ENCODE results near the gene BLOC1S1. TPM values are rescaled to one million over a fixed set of nuclear protein-coding genes. Genes with fewer than 3 reads are reported as not detected.

Gene BLOC1S1
- total and polyA plus RNA-seq, 12 donors: 180 to 1,005 (median 227) TPM

DNA sequence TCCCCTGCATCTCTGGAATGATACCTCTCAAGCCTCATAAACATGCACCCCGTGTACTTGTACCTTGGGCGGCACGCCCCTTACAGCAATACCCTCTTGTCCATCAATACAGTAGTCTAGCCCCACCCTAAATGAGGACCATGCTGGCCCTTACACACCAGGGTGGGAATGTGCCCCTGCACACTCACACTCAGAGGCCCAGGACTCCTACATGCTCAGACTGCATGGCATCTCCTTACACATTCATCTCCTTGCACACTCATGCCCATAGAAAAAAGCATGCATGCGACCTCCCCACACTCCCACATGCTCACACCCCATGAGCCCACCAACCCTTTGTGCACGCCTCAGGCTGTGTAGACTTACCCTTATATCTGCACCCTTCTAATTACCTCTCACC is 30.2 kb upstream of the BLOC1S1 start:
- Histone ChIP-seq H3K27ac (no peak overlapping the region), H3K4me3 (no peak overlapping the region), H3K36me3 (replicated peaks in 1 of 2) (no peaks in the 10 kb centered on the region), H3K9me3 (replicated peaks in 1 of 3) (no peaks in the 10 kb centered on the region), H3K27me3 (no peaks in the 10 kb centered on the region), H3K4me1 (replicated peaks in 1 of 2) (peaks cover 9 to 12% of the 10 kb centered on the region in 2 donors)
- DNase-seq: peak in 1 of 7 donors; percentile 1
- 85 to 96% (median 92%) methylated on average over 5 of the region's 5 CpGs for WGBS, 4 donors
- no peak for TF ChIP-seq POLR2A (IDR thresholded peaks at IDR 0.05)
- TF ChIP-seq, protein P1, sequence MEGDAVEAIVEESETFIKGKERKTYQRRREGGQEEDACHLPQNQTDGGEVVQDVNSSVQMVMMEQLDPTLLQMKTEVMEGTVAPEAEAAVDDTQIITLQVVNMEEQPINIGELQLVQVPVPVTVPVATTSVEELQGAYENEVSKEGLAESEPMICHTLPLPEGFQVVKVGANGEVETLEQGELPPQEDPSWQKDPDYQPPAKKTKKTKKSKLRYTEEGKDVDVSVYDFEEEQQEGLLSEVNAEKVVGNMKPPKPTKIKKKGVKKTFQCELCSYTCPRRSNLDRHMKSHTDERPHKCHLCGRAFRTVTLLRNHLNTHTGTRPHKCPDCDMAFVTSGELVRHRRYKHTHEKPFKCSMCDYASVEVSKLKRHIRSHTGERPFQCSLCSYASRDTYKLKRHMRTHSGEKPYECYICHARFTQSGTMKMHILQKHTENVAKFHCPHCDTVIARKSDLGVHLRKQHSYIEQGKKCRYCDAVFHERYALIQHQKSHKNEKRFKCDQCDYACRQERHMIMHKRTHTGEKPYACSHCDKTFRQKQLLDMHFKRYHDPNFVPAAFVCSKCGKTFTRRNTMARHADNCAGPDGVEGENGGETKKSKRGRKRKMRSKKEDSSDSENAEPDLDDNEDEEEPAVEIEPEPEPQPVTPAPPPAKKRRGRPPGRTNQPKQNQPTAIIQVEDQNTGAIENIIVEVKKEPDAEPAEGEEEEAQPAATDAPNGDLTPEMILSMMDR (IDR thresholded peaks at IDR 0.05): no peak
- intact Hi-C loops (cut with DNase I): no loop called here

DNA sequence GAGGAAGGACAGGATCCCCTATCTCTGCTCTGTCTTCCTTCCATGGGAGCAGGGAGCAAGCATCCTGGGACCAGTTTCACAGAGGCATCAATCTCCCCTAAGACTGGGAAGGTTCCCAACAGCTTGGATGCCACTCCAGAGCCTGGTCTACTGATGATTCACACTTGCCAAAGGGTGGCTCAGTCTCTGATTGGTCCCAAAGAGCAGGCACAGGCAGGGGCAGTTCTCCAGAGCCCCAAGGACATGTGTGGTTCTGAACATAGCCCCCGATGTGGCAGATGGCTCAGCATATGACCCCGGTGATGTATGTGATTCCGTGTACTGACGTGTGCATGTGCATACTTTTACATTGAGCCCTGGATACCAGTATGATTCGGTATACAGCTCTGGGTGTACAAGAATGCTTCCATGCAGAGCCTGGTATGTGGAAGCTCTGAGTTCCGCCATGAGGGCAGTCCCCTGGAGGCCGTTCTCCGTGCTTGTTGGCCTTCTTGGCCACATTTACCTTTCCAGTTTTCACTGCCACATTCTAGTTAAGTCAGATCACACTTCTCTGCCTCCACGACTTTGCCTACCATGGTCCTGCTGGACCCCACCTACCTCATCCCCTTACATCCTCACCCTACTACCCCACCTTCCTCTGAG is 29.4 kb upstream of the BLOC1S1 start:
- TF ChIP-seq, protein P1 (IDR thresholded peaks at IDR 0.05): no peak
- no peak for TF ChIP-seq POLR2A (IDR thresholded peaks at IDR 0.05)
- no peaks in the 10 kb centered on the region for H3K36me3 ChIP-seq (replicated peaks in 1 of 2)
- no peaks in the 10 kb centered on the region for H3K9me3 ChIP-seq (replicated peaks in 1 of 3)
- WGBS, 4 donors: 86 to 93% (median 89%) methylated on average over 7 to 9 of the region's 9 CpGs
- no peaks in the 10 kb centered on the region for H3K27me3 ChIP-seq
- intact Hi-C loops (cut with DNase I): no loop called here
- DNase-seq: peak in 1 of 7 donors; percentile 45
- H3K4me1 ChIP-seq (replicated peaks in 1 of 2): peaks cover 4 to 6% of the 10 kb centered on the region in 2 donors
- no peak overlapping the region for H3K4me3 ChIP-seq
- H3K27ac ChIP-seq: no peak overlapping the region

DNA sequence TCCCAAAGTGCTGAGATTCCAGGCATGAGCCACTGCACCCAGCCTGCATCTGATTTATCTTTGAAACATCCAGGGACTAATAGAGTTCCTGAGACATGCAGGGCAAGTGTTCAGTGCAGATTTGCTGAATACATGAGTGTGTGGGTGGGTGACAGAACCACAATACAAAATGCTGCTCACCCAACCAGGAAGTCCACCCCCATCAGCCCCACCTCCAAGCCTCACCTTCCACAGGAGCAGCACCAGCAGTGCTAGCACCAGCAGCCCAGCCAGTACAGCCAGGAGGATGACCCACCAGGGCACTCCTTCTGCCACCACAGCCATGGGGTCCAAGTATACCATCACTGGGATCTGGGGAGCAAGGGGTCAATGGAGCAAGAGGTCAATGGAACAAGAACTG is 28.1 kb upstream of the BLOC1S1 start:
- peak in 1 of 7 donors; percentile 2 for DNase-seq
- TF ChIP-seq POLR2A (IDR thresholded peaks at IDR 0.05): no peak
- TF ChIP-seq, protein P1 (IDR thresholded peaks at IDR 0.05): no peak
- no peak overlapping the region for H3K27ac ChIP-seq

DNA sequence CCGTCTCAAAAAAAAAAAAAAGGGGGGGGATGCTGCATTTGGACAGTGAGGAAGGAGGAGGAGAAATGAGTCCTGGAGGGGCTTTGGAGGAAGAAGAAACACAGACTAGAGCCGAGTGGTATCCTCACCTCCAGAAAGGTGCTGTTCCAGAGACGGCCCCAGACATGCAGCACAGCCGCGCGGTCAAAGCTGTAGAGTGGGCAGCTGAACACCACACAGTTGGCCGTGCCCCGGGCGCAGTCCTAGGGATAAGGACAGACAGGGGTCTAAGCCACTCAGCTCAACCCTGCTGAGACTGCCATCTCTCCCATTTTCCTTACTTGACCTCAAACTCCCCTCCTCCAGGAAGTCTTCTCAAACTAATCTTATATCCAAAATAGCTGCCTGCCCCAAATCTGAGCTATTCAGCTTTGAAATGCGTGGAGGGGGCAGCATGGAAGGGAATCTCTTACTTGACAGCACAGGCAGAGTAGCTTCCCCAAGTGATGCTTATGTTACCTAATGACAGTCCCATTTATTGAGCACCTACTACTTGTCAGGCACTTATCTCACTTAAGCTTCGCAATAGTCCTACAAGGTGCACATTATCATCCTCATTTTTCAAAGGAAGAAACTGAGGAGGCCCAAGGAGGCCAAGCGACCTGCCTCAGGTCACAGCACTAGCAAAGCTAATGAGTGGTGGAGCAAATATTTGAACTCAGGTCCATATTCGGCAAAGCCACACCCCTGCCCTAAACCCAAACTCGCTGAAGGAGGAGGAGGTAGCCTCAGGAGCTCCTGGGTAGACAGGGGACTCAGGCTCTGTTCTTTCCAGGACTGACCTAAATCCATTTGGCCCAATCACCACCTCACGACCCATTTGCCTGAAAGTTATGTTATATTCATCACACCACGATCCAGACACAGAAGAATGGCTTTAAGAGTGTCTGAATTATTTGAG is 26.9 kb upstream of the BLOC1S1 start:
- H3K4me3 ChIP-seq: no peak overlapping the region
- peak in 1 of 7 donors; percentile 1 for DNase-seq
- H3K36me3 ChIP-seq (replicated peaks in 1 of 2): no peaks in the 10 kb centered on the region
- intact Hi-C loops (cut with DNase I): no loop called here
- WGBS, 4 donors: 86 to 94% (median 88%) methylated on average over 12 to 16 of the region's 16 CpGs
- H3K27me3 ChIP-seq: no peaks in the 10 kb centered on the region
- no peaks in the 10 kb centered on the region for H3K9me3 ChIP-seq (replicated peaks in 1 of 3)
- no peak for TF ChIP-seq POLR2A (IDR thresholded peaks at IDR 0.05)
- TF ChIP-seq, protein P1 (IDR thresholded peaks at IDR 0.05): no peak
- H3K4me1 ChIP-seq (replicated peaks in 1 of 2): no peaks in the 10 kb centered on the region
- H3K27ac ChIP-seq: no peak overlapping the region

More for the DNA sequence above, 28.1 kb upstream of the BLOC1S1 start:
- intact Hi-C loops (cut with DNase I): no loop called here
- Histone ChIP-seq H3K4me1 (replicated peaks in 1 of 2) (no peaks in the 10 kb centered on the region), H3K27me3 (no peaks in the 10 kb centered on the region), H3K9me3 (replicated peaks in 1 of 3) (no peaks in the 10 kb centered on the region), H3K36me3 (replicated peaks in 1 of 2) (no peaks in the 10 kb centered on the region), H3K4me3 (no peak overlapping the region)
